ENCODE data around the gene DQX1.
"Not testable (repeated sequence)": the region's sequence is repeated elsewhere in the genome, so short reads cannot be mapped to it uniquely, and the experiment has no call there.

DQX1 gene

DNA sequence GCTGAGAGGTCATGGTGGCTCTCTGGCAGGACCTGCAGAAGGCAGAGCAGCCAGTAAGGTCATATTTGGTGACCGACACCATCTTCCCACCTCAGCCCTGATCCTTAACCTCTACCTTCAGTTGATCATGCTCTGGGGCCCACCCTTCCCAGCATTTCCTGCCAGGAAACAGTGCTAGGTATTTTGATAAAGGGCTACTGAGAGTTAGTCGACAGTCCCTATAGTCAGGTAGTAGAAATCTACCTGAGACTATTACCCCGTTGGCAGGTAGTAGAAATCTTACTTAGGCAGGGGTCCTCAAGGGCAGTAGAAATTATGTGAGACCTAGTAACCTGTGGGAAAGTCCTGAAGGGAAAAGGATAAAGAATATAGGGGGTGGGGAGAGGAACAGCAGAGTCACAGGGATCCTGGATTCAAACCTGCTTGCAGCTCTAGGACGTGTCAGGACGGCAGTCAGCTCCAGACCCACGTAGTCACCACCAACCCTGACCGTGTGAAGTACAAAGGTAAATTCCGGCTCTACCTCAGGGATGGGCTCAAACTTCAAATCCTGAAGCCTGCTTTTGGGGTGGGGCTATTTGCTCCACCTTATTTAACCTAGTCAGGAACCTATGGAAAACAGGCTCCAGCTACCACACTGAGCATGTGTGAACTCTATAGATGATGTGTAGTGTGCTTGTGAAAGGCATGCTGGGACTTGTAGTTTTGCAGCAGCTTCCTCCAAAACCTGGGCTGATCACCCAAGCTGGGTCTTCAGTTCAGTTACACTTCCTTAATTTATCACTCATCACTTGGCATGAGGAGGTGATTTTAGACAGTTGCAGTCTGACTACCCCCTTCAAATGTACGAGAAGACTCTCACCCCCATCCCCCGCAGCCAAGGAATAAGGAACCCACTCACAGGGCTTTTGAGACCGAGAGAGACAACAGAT, at the start of gene DQX1:
Gene DQX1, minus strand, starts transcription at position 515 of the 932 bp plus-strand sequence. Its CDS starts 502 bp downstream, at position 13.
- DNase-seq = peak; percentile 37 to 53

DNA sequence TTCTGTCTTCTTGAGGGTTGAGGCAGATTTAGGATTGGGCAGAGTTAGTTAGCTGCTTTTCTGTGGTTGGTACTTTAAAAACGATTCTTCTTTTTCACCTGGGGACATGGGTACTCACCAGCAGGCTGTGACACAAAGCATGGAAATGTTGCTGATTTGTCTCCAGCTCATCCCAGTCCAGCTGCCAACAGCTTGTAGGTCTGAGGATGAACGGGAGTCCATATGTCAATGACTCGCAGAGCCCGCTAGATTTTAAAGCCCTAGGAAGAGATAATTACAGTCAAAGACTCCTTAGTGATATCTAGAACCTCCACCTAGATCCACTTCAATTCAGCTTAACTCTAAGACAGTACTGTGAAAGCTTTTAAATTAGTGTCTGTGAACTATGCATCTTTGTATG, 49.3 kb upstream of the DQX1 start:
- DNase-seq = no peak

DNA sequence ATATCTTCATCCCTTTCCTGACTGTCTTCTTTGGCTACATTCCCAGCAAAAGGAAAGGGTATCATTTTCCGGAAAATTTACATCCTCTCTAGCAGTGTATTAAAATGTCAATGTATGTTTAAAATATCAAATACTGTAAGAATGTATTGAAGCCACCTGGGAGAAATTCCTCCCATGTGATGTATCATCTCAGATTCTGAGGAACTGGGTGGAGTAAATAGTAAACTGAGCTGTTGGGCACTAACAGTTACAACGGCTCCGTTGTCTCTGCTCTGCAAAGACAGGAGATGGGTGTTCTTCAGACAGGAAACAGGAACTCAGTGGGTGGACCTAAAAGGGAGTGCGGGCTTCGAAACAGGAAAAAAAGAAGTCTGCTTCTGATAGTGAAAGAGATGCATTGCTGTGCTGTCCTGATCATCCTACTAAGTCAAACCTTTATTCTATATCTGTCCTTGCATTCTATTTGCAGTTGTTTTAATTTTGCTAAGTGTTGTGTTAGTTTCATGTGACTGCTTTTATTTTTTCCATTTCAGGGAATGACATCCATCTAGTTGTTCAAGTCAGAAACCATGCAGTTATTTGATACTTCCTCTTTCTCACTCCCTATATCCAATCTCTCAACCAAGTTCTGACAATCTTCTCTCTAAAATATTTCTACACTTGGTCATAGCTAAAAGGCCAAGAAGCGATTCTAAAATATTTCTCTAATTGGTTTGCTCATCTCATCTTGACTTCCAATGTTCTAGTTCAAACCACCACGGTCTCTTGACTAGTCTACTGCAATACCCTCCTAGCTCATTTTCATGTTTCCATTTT, 47.9 kb upstream of the DQX1 start:
- no peak for DNase-seq

GRCh38 chr2:74572178-74572925, 46.3 kb upstream of the DQX1 start:
- DNase-seq = no peak

- DNase-seq = no peak
Measured at GRCh38 chr2:74571058-74571457, 45.0 kb upstream of the DQX1 start.

DNA sequence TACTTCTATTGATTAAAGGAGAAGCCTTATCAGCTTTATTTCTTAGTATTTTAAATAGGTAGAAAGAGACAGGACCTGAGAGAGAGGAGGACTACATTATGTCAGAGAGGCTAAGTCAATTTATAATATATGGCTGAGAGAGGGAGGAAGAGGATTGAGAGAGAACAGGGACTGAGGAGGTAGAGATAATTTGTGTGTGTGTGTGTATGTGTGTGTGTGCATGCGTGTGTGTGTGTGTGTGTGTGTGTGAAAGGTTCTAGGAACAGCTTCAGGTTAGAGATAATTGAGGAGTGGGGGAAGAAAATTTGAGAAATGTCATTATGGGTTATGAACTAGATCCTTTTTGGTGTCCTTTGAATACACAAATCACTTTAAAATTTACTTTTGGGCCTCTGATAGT, 43.7 kb upstream of the DQX1 start:
- DNase-seq = no peak

GRCh38 chr2:74567881-74568280, 41.9 kb upstream of the DQX1 start:
- DNase-seq = no peak

- DNase-seq = no peak
Measured at GRCh38 chr2:74566754-74567085, 40.7 kb upstream of the DQX1 start.

GRCh38 chr2:74566076-74566753, 40.2 kb upstream of the DQX1 start:
- no peak for DNase-seq

GRCh38 chr2:74564222-74564621, 38.2 kb upstream of the DQX1 start:
- DNase-seq = no peak

- DNase-seq = no peak
Measured at GRCh38 chr2:74562126-74562775, 36.2 kb upstream of the DQX1 start.

GRCh38 chr2:74561022-74561421, 35.0 kb upstream of the DQX1 start:
- not testable (repeated sequence) for DNase-seq

DNA sequence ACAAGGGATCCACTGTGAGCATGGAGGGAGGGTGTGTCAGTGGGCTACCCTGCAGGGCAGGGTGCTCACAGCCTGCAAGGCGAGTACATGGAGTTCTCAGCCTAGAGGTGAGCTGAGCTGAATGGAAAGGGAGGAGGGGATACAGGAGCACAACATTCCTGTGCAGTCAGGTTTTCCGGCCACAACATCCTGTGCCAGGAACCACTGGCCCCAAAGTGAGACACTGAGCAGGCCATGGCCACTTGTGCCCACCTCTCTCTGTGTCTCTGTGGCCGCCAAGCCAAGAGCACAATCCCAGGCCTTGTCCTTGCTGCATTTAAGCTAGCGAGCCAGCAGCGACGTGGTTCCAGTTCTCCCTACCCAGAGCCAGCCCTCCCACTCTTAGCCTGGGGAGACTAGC, 34.6 kb upstream of the DQX1 start:
- DNase-seq = no peak

DNA sequence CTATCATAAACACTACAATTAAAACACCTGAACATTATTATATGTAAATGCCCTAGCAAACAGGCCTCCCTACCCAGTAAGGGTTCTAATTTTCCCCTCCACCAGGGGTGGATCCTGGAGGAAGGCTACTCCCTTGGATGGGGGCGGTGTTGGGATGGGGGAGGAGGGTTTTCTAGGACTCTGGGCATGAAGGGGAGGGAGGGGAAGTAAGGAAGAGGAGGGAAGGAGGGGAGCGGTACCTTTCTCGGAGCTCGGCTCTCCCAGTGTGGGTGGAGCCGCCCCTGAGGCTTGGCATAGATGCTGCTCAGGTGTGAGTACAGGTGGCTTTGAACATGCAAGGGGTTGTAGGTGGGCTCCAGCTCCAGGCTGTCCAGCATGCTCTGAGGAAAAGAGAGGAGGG, 33.9 kb upstream of the DQX1 start:
- DNase-seq = peak; percentile 21 to 39

GRCh38 chr2:74558284-74559230, 32.5 kb upstream of the DQX1 start:
- no peak for DNase-seq

DNA sequence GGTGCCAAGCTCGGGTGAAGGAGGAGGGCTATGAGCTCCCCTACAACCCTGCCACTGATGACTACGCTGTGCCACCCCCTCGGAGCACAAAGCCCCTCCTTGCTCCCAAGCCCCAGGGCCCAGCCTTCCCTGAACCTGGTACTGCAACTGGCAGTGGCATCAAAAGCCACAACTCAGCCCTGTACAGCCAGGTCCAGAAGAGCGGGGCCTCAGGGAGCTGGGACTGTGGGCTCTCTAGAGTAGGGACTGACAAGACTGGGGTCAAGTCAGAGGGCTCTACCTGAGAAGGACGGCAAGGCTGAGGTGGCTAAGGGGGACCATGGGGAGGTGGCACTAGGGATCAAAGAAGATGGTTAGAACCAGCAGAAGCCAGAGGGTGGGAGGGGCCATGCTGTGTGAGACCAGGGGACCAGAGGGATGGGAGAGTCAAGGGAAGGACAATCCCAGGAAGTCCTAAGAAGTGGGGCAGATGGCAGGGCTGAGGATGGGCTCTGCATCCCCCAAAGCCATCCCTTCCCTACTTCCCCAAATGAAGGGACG, 30.9 kb upstream of the DQX1 start:
- DNase-seq = no peak

DNA sequence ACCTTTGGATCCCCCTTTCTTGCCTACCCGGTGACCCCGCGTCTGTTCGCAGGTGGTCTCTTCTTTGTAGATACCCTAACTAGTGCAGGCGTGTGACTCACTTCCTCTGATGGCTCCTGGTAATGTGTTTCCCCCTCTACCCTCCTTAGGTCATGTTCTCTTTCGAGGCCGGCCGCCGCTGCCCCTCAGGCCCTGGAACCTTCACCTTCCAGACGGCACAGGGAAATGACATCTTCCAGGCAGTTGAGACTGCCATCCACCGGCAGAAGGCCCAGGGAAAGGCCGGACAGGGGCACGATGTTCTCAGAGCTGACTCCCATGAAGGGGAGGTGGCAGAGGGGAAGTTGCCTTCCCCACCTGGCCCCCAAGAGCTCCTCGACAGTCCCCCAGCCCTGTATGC, 30.1 kb upstream of the DQX1 start:
- no peak for DNase-seq

- no peak for DNase-seq
Measured at GRCh38 chr2:74555610-74556103, 29.6 kb upstream of the DQX1 start.

- peak; percentile 45 to 77 for DNase-seq
Measured at GRCh38 chr2:74554820-74555531, 28.9 kb upstream of the DQX1 start.

All from NCI-H526 (cell line).